CD14-positive monocyte (primary cell): ENCODE measurements around the gene LEPR. TPM values are rescaled to one million over a fixed set of nuclear protein-coding genes. Genes with fewer than 3 reads are reported as not detected.

Experiments used
- DNase-seq, 3 donors: peaks; one replicate each; pipeline ENCODE4 v3.0.0-alpha.2; 2011 to 2022
- H2AFZ ChIP-seq: 2 replicates; pipeline ENCODE4 v1.6.0; 2012; ENCODE audit warnings: mild to moderate bottlenecking, low read depth, low read length, inconsistent platforms; ENCODE audit not compliant: insufficient read depth, poor library complexity, severe bottlenecking
- H3K27ac ChIP-seq, 2 donors: 1 replicate in 1 of 2; 2 replicates in 1 of 2; pipeline ENCODE4 v1.5.1; 2012 to 2013; ENCODE audit warnings: low read length in 2 of 2, control low read depth in 1 of 2, inconsistent platforms in 1 of 2, low read depth in 1 of 2, mild to moderate bottlenecking in 1 of 2
- H3K27me3 ChIP-seq, 2 donors: one replicate each; pipeline versions ENCODE4 v1.6.0 to v1.6.1; 2011 to 2013; ENCODE audit warnings: low read length in 2 of 2; ENCODE audit not compliant: control insufficient read depth in 2 of 2, insufficient read depth in 2 of 2
- H3K36me3 ChIP-seq, 2 donors: replicated peaks in 1 of 2; 1 replicate in 1 of 2; 2 replicates in 1 of 2; pipeline versions ENCODE4 v1.5.1 to v1.6.1; 2012 to 2013; ENCODE audit warnings: low read length in 2 of 2, control low read depth in 1 of 2, inconsistent platforms in 1 of 2, mild to moderate bottlenecking in 1 of 2; ENCODE audit not compliant: insufficient read depth in 2 of 2, control insufficient read depth in 1 of 2
- H3K4me1 ChIP-seq, 2 donors: 1 replicate in 1 of 2; 2 replicates in 1 of 2; pipeline versions ENCODE4 v1.5.1 to v1.6.1; 2012 to 2013; ENCODE audit warnings: low read length in 2 of 2, control low read depth in 1 of 2, inconsistent platforms in 1 of 2, mild to moderate bottlenecking in 1 of 2, moderate library complexity in 1 of 2; ENCODE audit not compliant: insufficient read depth in 2 of 2, control insufficient read depth in 1 of 2
- H3K4me2 ChIP-seq: replicated peaks from 2 replicates; pipeline ENCODE3; 2012; ENCODE audit warnings: low read length, moderate library complexity, mild to moderate bottlenecking; ENCODE audit not compliant: poor library complexity, severe bottlenecking; ENCODE audit errors: extremely low read depth
- H3K4me3 ChIP-seq, 3 experiments: fragments of 200-600 bp in 1 of 3; sonication (generic) in 1 of 3; replicated peaks in 1 of 3; 1 replicate in 2 of 3; 2 replicates in 1 of 3; pipeline ENCODE4 v1.5.1; 2011 to 2013; ENCODE audit warnings: low read length in 3 of 3, mild to moderate bottlenecking in 3 of 3, control low read depth in 2 of 3, low read depth in 2 of 3, inconsistent platforms in 1 of 3, moderate library complexity in 1 of 3
- H3K79me2 ChIP-seq: 2 replicates; pipeline ENCODE4 v1.6.0; 2012; ENCODE audit warnings: mild to moderate bottlenecking, control low read depth, inconsistent platforms, low read length, moderate library complexity; ENCODE audit not compliant: insufficient read depth
- H3K9ac ChIP-seq: 2 replicates; pipeline ENCODE4 v1.6.0; 2017; ENCODE audit warnings: low read length, mild to moderate bottlenecking; ENCODE audit not compliant: insufficient read depth, poor library complexity, severe bottlenecking
- H3K9me3 ChIP-seq, 2 donors: replicated peaks in 1 of 2; 1 replicate in 1 of 2; 2 replicates in 1 of 2; pipeline versions ENCODE4 v1.5.1 to v1.6.1; 2012 to 2013; ENCODE audit warnings: low read length in 2 of 2, control low read depth in 1 of 2; ENCODE audit not compliant: control insufficient read depth in 1 of 2, insufficient read depth in 1 of 2
- H4K20me1 ChIP-seq: 2 replicates; pipeline ENCODE4 v1.6.0; 2012; ENCODE audit warnings: mild to moderate bottlenecking, low read length, control low read depth, moderate library complexity; ENCODE audit not compliant: insufficient read depth
- H3K27ac Mint-ChIP-seq, 7 donors: one replicate each; pipeline ENCODE4 v1.8.0; 2020; ENCODE audit warnings: mild to moderate bottlenecking in 7 of 7, mixed read lengths in 7 of 7, moderate library complexity in 6 of 7, inconsistent platforms in 2 of 7
- H3K27me3 Mint-ChIP-seq, 3 donors: one replicate each; pipeline ENCODE4 v1.8.0; 2021 to 2022; ENCODE audit warnings: low read depth in 3 of 3, mild to moderate bottlenecking in 3 of 3, mixed read lengths in 3 of 3, moderate library complexity in 3 of 3, inconsistent platforms in 1 of 3
- H3K36me3 Mint-ChIP-seq, 2 donors: one replicate each; pipeline ENCODE4 v1.8.0; 2020; ENCODE audit warnings: mixed read lengths in 2 of 2, inconsistent platforms in 1 of 2, mild to moderate bottlenecking in 1 of 2
- H3K4me1 Mint-ChIP-seq: one replicate; pipeline ENCODE4 v1.8.0; 2020; ENCODE audit warnings: mild to moderate bottlenecking, mixed read lengths
- H3K4me3 Mint-ChIP-seq, 2 donors: one replicate each; pipeline ENCODE4 v1.8.0; 2020; ENCODE audit warnings: mild to moderate bottlenecking in 2 of 2, mixed read lengths in 2 of 2, moderate library complexity in 1 of 2
- H3K9me3 Mint-ChIP-seq, 7 donors: one replicate each; pipeline ENCODE4 v1.8.0; 2020 to 2022; ENCODE audit warnings: mixed read lengths in 7 of 7, mild to moderate bottlenecking in 6 of 7, moderate library complexity in 6 of 7, inconsistent platforms in 2 of 7
- CTCF ChIP-seq: fragments of 200-600 bp; IDR thresholded peaks from one replicate; pipeline ENCODE4 v1.8.0; 2022; ENCODE audit warnings: antibody characterized with exemption, mild to moderate bottlenecking
- WGBS: methylation state at CpG from one replicate; pipeline ENCODE4 v1.1.5; 2013; ENCODE audit warnings: missing lambda C conversion rate; ENCODE audit not compliant: insufficient coverage; 5-methylcytosine and 5-hydroxymethylcytosine counted together
- intact Hi-C, 2 donors: fragments of 100-400 bp; cut with micrococcal nuclease; formaldehyde crosslinking; loops; one replicate each; pipeline versions ENCODE4 v1.15.0 to v1.15.1; 2023
- polyA plus RNA-seq, 3 donors: library from polyadenylated mRNA; depleted of rRNA in 1 of 3; unstranded in 2 of 3; stranded (reverse) in 1 of 3; fragments of 300-500 nt in 2 of 3; fragments of >200 nt in 1 of 3; fragmentation: Illumina TruSeq in 2 of 3; gene quantifications; 1 replicate in 2 of 3; 2 replicates in 1 of 3; pipeline ENCODE4 v1.2.3, GENCODE V29; 2012 to 2021

LEPR gene
- polyA plus RNA-seq, 3 donors, result 0.85 to 3.0 (median 1.0) TPM

- intact Hi-C loops, result no loop called here
- Histone ChIP-seq H3K27ac (no peak overlapping the region), H3K9me3 (no peaks in the 10 kb centered on the region), H3K4me2 (no peak overlapping the region), H3K4me1 (peaks cover 19 to 20% of the 10 kb centered on the region in 2 donors), H3K9ac (no peak overlapping the region), H3K4me3 (no peak overlapping the region), H3K36me3 (no peaks in the 10 kb centered on the region), H4K20me1 (peaks cover 9% of the 10 kb centered on the region), H2AFZ (no peak overlapping the region), H3K79me2 (peaks cover 18% of the 10 kb centered on the region), H3K27me3 (no peaks in the 10 kb centered on the region)
- WGBS, result no CpG with 5 or more reads among the region's 2 CpGs
- Mint-ChIP-seq H3K27ac (no peak overlapping the region), H3K4me3 (no peak overlapping the region), H3K36me3 (no peaks in the 10 kb centered on the region), H3K9me3 (no peaks in the 10 kb centered on the region), H3K4me1 (peaks cover 10% of the 10 kb centered on the region), H3K27me3 (peaks cover 0 to 2% (median 0%) of the 10 kb centered on the region in 3 donors)
- DNase-seq, result no peak
- no peak for TF ChIP-seq CTCF
Observed at GRCh38 chr1:65417729-65418128, 2.7 kb upstream of the LEPR start.

GRCh38 chr1:65418522-65419185 lies 1.8 kb upstream of the LEPR start:
- Histone ChIP-seq H3K4me3 (no peak overlapping the region), H3K36me3 (no peaks in the 10 kb centered on the region), H3K27ac (no peak overlapping the region), H2AFZ (no peak overlapping the region), H3K4me1 (peaks cover 27 to 29% of the 10 kb centered on the region in 2 donors), H3K79me2 (peaks cover 27% of the 10 kb centered on the region), H3K9ac (no peak overlapping the region), H3K9me3 (no peaks in the 10 kb centered on the region), H4K20me1 (peaks cover 18% of the 10 kb centered on the region), H3K27me3 (no peaks in the 10 kb centered on the region), H3K4me2 (no peak overlapping the region)
- no CpG with 5 or more reads among the region's 4 CpGs for WGBS
- intact Hi-C loops, result no loop called here
- H3K36me3 Mint-ChIP-seq, result no peaks in the 10 kb centered on the region
- DNase-seq, result no peak
- peaks cover 0 to 2% (median 0%) of the 10 kb centered on the region in 3 donors for H3K27me3 Mint-ChIP-seq
- H3K9me3 Mint-ChIP-seq, result no peaks in the 10 kb centered on the region
- H3K27ac Mint-ChIP-seq, result no peak overlapping the region
- no peak for TF ChIP-seq CTCF
- H3K4me3 Mint-ChIP-seq, result no peak overlapping the region
- H3K4me1 Mint-ChIP-seq, result peaks cover 10% of the 10 kb centered on the region
